GM12878 (cell line): ENCODE measurements around the gene OR14A16. TPM values are rescaled to one million over a fixed set of nuclear protein-coding genes. Genes with fewer than 3 reads are reported as not detected.

ENCODE experiments used
- ATAC-seq: fragments of 200-7000 bp; cut with Tn5 transposase; 3 replicates; pipeline ENCODE4 v1.9.1; 2020; ENCODE audit warnings: mild to moderate bottlenecking, moderate library complexity
- BruUV-seq: library from RNA; stranded (reverse); fragments of 400-500 nt; replicated peaks from 2 replicates; lab custom pipeline; 2021; lab: Mats Ljungman, UMichigan
- CTCF ChIA-PET: fragments of 300-600 bp; sonication (Branson Sonifier 250); formaldehyde crosslinking; extraction: SDS; loops from one replicate; lab custom pipeline; 2021; ENCODE audit warnings: inconsistent platforms; lab: Yijun Ruan, JAX
- POLR2A ChIA-PET: fragments of 350-600 bp; formaldehyde crosslinking; extraction: SDS; loops from one replicate; lab custom pipeline; 2021; ENCODE audit warnings: inconsistent platforms; lab: Charles Lee
- RAD21 ChIA-PET: fragments of 300-600 bp; sonication (Branson Sonifier 250); formaldehyde crosslinking; loops from one replicate; lab custom pipeline; 2023; ENCODE audit warnings: antibody characterized with exemption; ENCODE audit not compliant: unreplicated experiment; lab: Charles Lee
- SMC1A ChIA-PET: fragments of 300-600 bp; sonication (Branson Sonifier 250); formaldehyde crosslinking; loops from one replicate; lab custom pipeline; 2023; ENCODE audit not compliant: unreplicated experiment, uncharacterized antibody; lab: Charles Lee
- DNase-seq: peaks from one replicate; pipeline ENCODE4 v3.0.0-alpha.2; 2011; ENCODE audit warnings: low read depth, low spot score
- FAIRE-seq: peaks from 3 replicates; lab custom pipeline; 2011; peaks lifted over from hg19 to GRCh38; lab: Jason Lieb, UNC
- H2AFZ ChIP-seq: 2 replicates; pipeline ENCODE4 v1.6.0; 2011; ENCODE audit warnings: low read depth, low read length, control low read depth; ENCODE audit not compliant: control insufficient read depth
- H3K27ac ChIP-seq: 2 replicates; pipeline ENCODE4 v1.5.1; 2011; ENCODE audit warnings: control low read depth; ENCODE audit not compliant: control insufficient read depth, insufficient read depth
- H3K27me3 ChIP-seq, 2 experiments: replicated peaks in 1 of 2; 2 replicates each; pipeline versions ENCODE4 v1.6.0 to v1.6.1; 2011; ENCODE audit warnings: low read length in 1 of 2; ENCODE audit not compliant: control insufficient read depth in 2 of 2, insufficient read depth in 2 of 2
- H3K36me3 ChIP-seq, 2 experiments: 2 replicates each; pipeline ENCODE4 v1.5.1; 2011; ENCODE audit warnings: low read length in 1 of 2; ENCODE audit not compliant: control insufficient read depth in 2 of 2, insufficient read depth in 2 of 2
- H3K4me1 ChIP-seq: 2 replicates; pipeline ENCODE4 v1.6.1; 2011; ENCODE audit warnings: mild to moderate bottlenecking, low read length, moderate library complexity, mixed read lengths; ENCODE audit not compliant: control insufficient read depth, insufficient read depth
- H3K4me2 ChIP-seq: 2 replicates; pipeline ENCODE4 v1.6.0; 2011; ENCODE audit warnings: control low read depth; ENCODE audit not compliant: control insufficient read depth, insufficient read depth
- H3K4me3 ChIP-seq: fragments of 200-600 bp; sonication (generic); 2 replicates; pipeline ENCODE4 v1.5.1; 2016
- H3K79me2 ChIP-seq: 2 replicates; pipeline ENCODE4 v1.6.0; 2011; ENCODE audit warnings: low read length; ENCODE audit not compliant: control insufficient read depth, insufficient read depth
- H3K9ac ChIP-seq: 2 replicates; pipeline ENCODE4 v1.8.0; 2011; ENCODE audit warnings: low read length, control low read depth, mixed read lengths; ENCODE audit not compliant: control insufficient read depth, insufficient read depth
- H3K9me3 ChIP-seq: replicated peaks from 3 replicates; pipeline ENCODE4 v1.5.1; 2011; ENCODE audit warnings: mild to moderate bottlenecking, low read length; ENCODE audit not compliant: control insufficient read depth, insufficient read depth
- H4K20me1 ChIP-seq: 2 replicates; pipeline ENCODE4 v1.6.0; 2011; ENCODE audit not compliant: control insufficient read depth, insufficient read depth
- EED ChIP-seq: sonication (generic); IDR thresholded peaks from 2 replicates; pipeline ENCODE4 v1.6.1; 2016; ENCODE audit warnings: antibody characterized with exemption, low read depth
- RAD21 ChIP-seq: IDR thresholded peaks from 2 replicates; pipeline ENCODE4 v1.6.1; 2011; ENCODE audit warnings: mild to moderate bottlenecking, low read depth, low read length, moderate library complexity; ENCODE audit not compliant: insufficient read depth
- RFX5 ChIP-seq: IDR thresholded peaks from 2 replicates; pipeline ENCODE4 v1.6.1; 2011; ENCODE audit warnings: low read depth, low read length, improper control_type of control experiment
- SREBF2 ChIP-seq: IDR thresholded peaks from 2 replicates; pipeline ENCODE4 v1.6.1; 2012; ENCODE audit warnings: mild to moderate bottlenecking, low read length
- TBL1XR1 ChIP-seq: IDR thresholded peaks from 2 replicates; pipeline ENCODE4 v1.6.1; 2012; ENCODE audit warnings: low read depth, low read length, improper control_type of control experiment
- WRNIP1 ChIP-seq: IDR thresholded peaks from 2 replicates; pipeline ENCODE4 v1.6.1; 2011; ENCODE audit warnings: low read depth, low read length, improper control_type of control experiment, borderline replicate concordance
- WGBS: methylation state at CpG from one replicate; pipeline ENCODE4 v1.1.6; 2016; ENCODE audit warnings: low lambda C conversion rate; ENCODE audit not compliant: insufficient replicate concordance, insufficient coverage; ENCODE audit errors: missing lambda C conversion rate; 5-methylcytosine and 5-hydroxymethylcytosine counted together
- in situ Hi-C: fragments of 300-500 bp; cut with MboI; formaldehyde crosslinking; loops from 9 replicates; pipeline ENCODE4 v1.14.3; 2018; ENCODE audit warnings: mixed read lengths
- intact Hi-C: fragments of 100-400 bp; cut with micrococcal nuclease; formaldehyde crosslinking; loops from one replicate; pipeline ENCODE4 v1.14.2; 2022; ENCODE audit not compliant: unreplicated experiment
- polyA plus RNA-seq, 11 experiments: library from polyadenylated mRNA; depleted of rRNA in 4 of 11; unstranded in 6 of 11; stranded (reverse) in 5 of 11; fragments of >200 nt; fragmentation: Nextera tagmentation in 4 of 11; fragmentation: Illumina TruSeq in 1 of 11; extraction: Ambion mirVana in 4 of 11; extraction: Trizol in 1 of 11; gene quantifications; 1 replicate in 1 of 11; 2 replicates in 10 of 11; pipeline versions ENCODE4 v1.2.1 to v1.2.3, GENCODE V29; 2011 to 2016; ENCODE audit warnings: inconsistent platforms in 2 of 11, missing spikeins in 2 of 11, low read depth in 1 of 11
- total RNA-seq, 4 experiments: library from RNA; depleted of rRNA in 3 of 4; stranded (reverse); fragments of >200 nt in 3 of 4; fragmentation: Illumina TruSeq in 1 of 4; extraction: Trizol in 1 of 4; gene quantifications; 2 replicates each; pipeline versions ENCODE4 v1.2.1 to v1.2.3, GENCODE V29; 2013 to 2021
- TF ChIP-seq, protein P1 (sequence below): IDR thresholded peaks from 2 replicates; pipeline ENCODE4 v1.6.1; 2011; ENCODE audit warnings: borderline replicate concordance, low read depth, mild to moderate bottlenecking, moderate library complexity, low read length; ENCODE audit not compliant: insufficient read depth, poor library complexity, severe bottlenecking
- TF ChIP-seq, protein P2 (sequence below): fragments of 450-650 bp; IDR thresholded peaks from 2 replicates; pipeline ENCODE4 v1.6.1; 2016; ENCODE audit warnings: mild to moderate bottlenecking

OR14A16 gene
- total and polyA plus RNA-seq, 10 of the 15 experiments (the other 5 are each of a cell fraction or from before 2014, with no cell fraction given) = not detected

GRCh38 chr1:247848346-247848745 is 24.4 kb upstream of the OR14A16 start:
- Histone ChIP-seq H3K27ac (no peak overlapping the region), H3K9me3 (no peaks in the 10 kb centered on the region)

More at GRCh38 chr1:247848346-247848745, 24.4 kb upstream of the OR14A16 start:
- Histone ChIP-seq H3K36me3 (no peaks in the 10 kb centered on the region), H4K20me1 (no peaks in the 10 kb centered on the region), H3K27me3 (no peaks in the 10 kb centered on the region), H3K79me2 (no peaks in the 10 kb centered on the region), H2AFZ (no peak overlapping the region), H3K9ac (no peak overlapping the region), H3K4me1 (no peaks in the 10 kb centered on the region), H3K4me3 (no peak overlapping the region), H3K4me2 (no peak overlapping the region)
- SMC1A ChIA-PET = no interaction called here
- no peak for DNase-seq
- 40% methylated on average over 7 of the region's 7 CpGs for WGBS
- no peak for ATAC-seq
- intact Hi-C loops = no loop called here
- CTCF ChIA-PET = interaction anchor here (0.6 kb wide), 1 partner anchor 12 kb away, joined by 3 read pairs; no protein-coding TSS in a partner anchor
- RAD21 ChIA-PET = no interaction called here
- BruUV-seq = no TSS peak
- TF ChIP-seq, protein P1, sequence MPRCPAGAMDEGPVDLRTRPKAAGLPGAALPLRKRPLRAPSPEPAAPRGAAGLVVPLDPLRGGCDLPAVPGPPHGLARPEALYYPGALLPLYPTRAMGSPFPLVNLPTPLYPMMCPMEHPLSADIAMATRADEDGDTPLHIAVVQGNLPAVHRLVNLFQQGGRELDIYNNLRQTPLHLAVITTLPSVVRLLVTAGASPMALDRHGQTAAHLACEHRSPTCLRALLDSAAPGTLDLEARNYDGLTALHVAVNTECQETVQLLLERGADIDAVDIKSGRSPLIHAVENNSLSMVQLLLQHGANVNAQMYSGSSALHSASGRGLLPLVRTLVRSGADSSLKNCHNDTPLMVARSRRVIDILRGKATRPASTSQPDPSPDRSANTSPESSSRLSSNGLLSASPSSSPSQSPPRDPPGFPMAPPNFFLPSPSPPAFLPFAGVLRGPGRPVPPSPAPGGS = no peak
- TF ChIP-seq RAD21 (no peak), TBL1XR1 (no peak), EED (no peak), WRNIP1 (no peak), RFX5 (no peak), SREBF2 (no peak)
- TF ChIP-seq, protein P2, sequence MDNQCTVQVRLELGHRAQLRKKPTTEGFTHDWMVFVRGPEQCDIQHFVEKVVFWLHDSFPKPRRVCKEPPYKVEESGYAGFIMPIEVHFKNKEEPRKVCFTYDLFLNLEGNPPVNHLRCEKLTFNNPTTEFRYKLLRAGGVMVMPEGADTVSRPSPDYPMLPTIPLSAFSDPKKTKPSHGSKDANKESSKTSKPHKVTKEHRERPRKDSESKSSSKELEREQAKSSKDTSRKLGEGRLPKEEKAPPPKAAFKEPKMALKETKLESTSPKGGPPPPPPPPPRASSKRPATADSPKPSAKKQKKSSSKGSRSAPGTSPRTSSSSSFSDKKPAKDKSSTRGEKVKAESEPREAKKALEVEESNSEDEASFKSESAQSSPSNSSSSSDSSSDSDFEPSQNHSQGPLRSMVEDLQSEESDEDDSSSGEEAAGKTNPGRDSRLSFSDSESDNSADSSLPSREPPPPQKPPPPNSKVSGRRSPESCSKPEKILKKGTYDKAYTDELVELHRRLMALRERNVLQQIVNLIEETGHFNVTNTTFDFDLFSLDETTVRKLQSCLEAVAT = no peak
- no peak for FAIRE-seq
- in situ Hi-C loops = no loop called here
- POLR2A ChIA-PET = no interaction called here
